ENCODE results near the gene AMZ2.
"Not testable (repeated sequence)": the region's sequence is repeated elsewhere in the genome, so short reads cannot be mapped to it uniquely, and the experiment has no call there.

GRCh38 chr17:68208651-68209050 is 39.2 kb upstream of the AMZ2 start:
- not testable (repeated sequence) for TF ChIP-seq CTCF (conservative IDR thresholded peaks at IDR 0.05); EZH2 (IDR thresholded peaks at IDR 0.05; ENCODE audit: low read depth)
